Measurements from ENCODE around the gene EPHA6. TPM values are rescaled to one million over a fixed set of nuclear protein-coding genes. Genes with fewer than 3 reads are reported as not detected.

EPHA6 gene
- total RNA-seq, 1 experiment from 2014 or later: 0.61 TPM

GRCh38 chr3:97010881-97011657, 196.7 kb downstream of the EPHA6 start:
- H3K4me1 Mint-ChIP-seq: peaks cover 7 to 11% of the 10 kb centered on the region in 2 experiments
- Histone ChIP-seq H3K27ac (ENCODE audit: insufficient read length, low read depth, low read length) (no peak overlapping the region), H4K20me1 (ENCODE audit: control insufficient read depth, insufficient read depth, insufficient read length) (no peaks in the 10 kb centered on the region), H3K56ac (ENCODE audit: insufficient read length, low read depth, low read length) (no peak overlapping the region), H2BK15ac (ENCODE audit: low read depth, low read length) (no peak overlapping the region), H3K4me1 (ENCODE audit: insufficient read depth, low read length) (peaks cover 3% of the 10 kb centered on the region; the same call in 1 of the 2 replicates), H2BK20ac (ENCODE audit: low read depth, low read length, poor library complexity, severe bottlenecking) (no peak overlapping the region), H4K5ac (ENCODE audit: insufficient read length, low read depth, low read length) (no peak overlapping the region), H3K79me2 (ENCODE audit: insufficient read depth, low read length) (no peaks in the 10 kb centered on the region), H3K4me2 (ENCODE audit: insufficient read depth, insufficient read length, low read length) (no peak overlapping the region), H3T11ph (ENCODE audit: low read length) (no peak overlapping the region), H3K23ac (ENCODE audit: insufficient read length, low read depth, low read length) (no peak overlapping the region), H2AK5ac (ENCODE audit: insufficient read length, low read length) (no peak overlapping the region), H4K91ac (ENCODE audit: insufficient read length, low read depth, low read length) (no peak overlapping the region), H2BK12ac (ENCODE audit: insufficient read length, low read depth, low read length) (no peak overlapping the region), H3K18ac (ENCODE audit: insufficient read length, low read depth, low read length) (no peak overlapping the region), H2BK5ac (ENCODE audit: insufficient read length, low read length) (no peak overlapping the region), H3K23me2 (ENCODE audit: insufficient read length, low read depth, low read length, poor library complexity, severe bottlenecking) (no peaks in the 10 kb centered on the region), H3K14ac (ENCODE audit: insufficient read depth, low read length) (no peak overlapping the region), H4K8ac (replicated peaks; ENCODE audit: insufficient read length, low read depth, low read length) (no peak overlapping the region), H3K27me3 (ENCODE audit: insufficient read depth, low read length) (no peaks in the 10 kb centered on the region), H3K4ac (ENCODE audit: low read depth, low read length) (no peak overlapping the region), H3K9ac (ENCODE audit: extremely low read depth, insufficient read length, low read length) (no peak overlapping the region), H3K79me1 (ENCODE audit: insufficient read depth, low read depth, low read length, poor library complexity, severe bottlenecking) (no peaks in the 10 kb centered on the region), H2AFZ (ENCODE audit: low read length) (no peak overlapping the region), H2BK120ac (ENCODE audit: low read depth, low read length, poor library complexity, severe bottlenecking) (no peak overlapping the region), H3K9me3 (ENCODE audit: control insufficient read depth, low read depth, low read length) (no peaks in the 10 kb centered on the region)
- H3K27ac Mint-ChIP-seq: peak overlapping the region in 1 of 3 experiments; percentile 60; a peak in 2 of 7 replicates
- WGBS (ENCODE audit: extremely low coverage, insufficient read length, low lambda C conversion rate): 100% methylated on average over 2 of the region's 2 CpGs
- peaks cover 18 to 20% of the 10 kb centered on the region in 2 experiments for H3K9me3 Mint-ChIP-seq
- H3K4me3 Mint-ChIP-seq: no peak overlapping the region
- H3K36me3 Mint-ChIP-seq (ENCODE audit: insufficient read depth in 1 of 3, low read depth in 3 of 3): peaks cover 13 to 25% (median 17%) of the 10 kb centered on the region in 3 experiments; a peak in 5 of 7 replicates
- no peak for TF ChIP-seq CTCF (conservative IDR thresholded peaks at IDR 0.05)
- no peak for DNase-seq
- no peaks in the 10 kb centered on the region for H3K27me3 Mint-ChIP-seq (ENCODE audit: low read depth)
